GM12878 (cell line): ENCODE measurements around the gene KLKB1. TPM values are rescaled to one million over a fixed set of nuclear protein-coding genes. Genes with fewer than 3 reads are reported as not detected.

Experiments used
- ATAC-seq: fragments of 200-7000 bp; cut with Tn5 transposase; 3 replicates; pipeline ENCODE4 v1.9.1; 2020; ENCODE audit warnings: mild to moderate bottlenecking, moderate library complexity
- BruUV-seq: library from RNA; stranded (reverse); fragments of 400-500 nt; replicated peaks from 2 replicates; lab custom pipeline; 2021; lab: Mats Ljungman, UMichigan
- CTCF ChIA-PET: fragments of 300-600 bp; sonication (Branson Sonifier 250); formaldehyde crosslinking; extraction: SDS; loops from one replicate; lab custom pipeline; 2021; ENCODE audit warnings: inconsistent platforms; lab: Yijun Ruan, JAX
- POLR2A ChIA-PET: fragments of 350-600 bp; formaldehyde crosslinking; extraction: SDS; loops from one replicate; lab custom pipeline; 2021; ENCODE audit warnings: inconsistent platforms; lab: Charles Lee
- RAD21 ChIA-PET: fragments of 300-600 bp; sonication (Branson Sonifier 250); formaldehyde crosslinking; loops from one replicate; lab custom pipeline; 2023; ENCODE audit warnings: antibody characterized with exemption; ENCODE audit not compliant: unreplicated experiment; lab: Charles Lee
- SMC1A ChIA-PET: fragments of 300-600 bp; sonication (Branson Sonifier 250); formaldehyde crosslinking; loops from one replicate; lab custom pipeline; 2023; ENCODE audit not compliant: unreplicated experiment, uncharacterized antibody; lab: Charles Lee
- DNase-seq: peaks from one replicate; pipeline ENCODE4 v3.0.0-alpha.2; 2011; ENCODE audit warnings: low read depth, low spot score
- FAIRE-seq: peaks from 3 replicates; lab custom pipeline; 2011; peaks lifted over from hg19 to GRCh38; lab: Jason Lieb, UNC
- H2AFZ ChIP-seq: 2 replicates; pipeline ENCODE4 v1.6.0; 2011; ENCODE audit warnings: low read depth, low read length, control low read depth; ENCODE audit not compliant: control insufficient read depth
- H3K27ac ChIP-seq: 2 replicates; pipeline ENCODE4 v1.5.1; 2011; ENCODE audit warnings: control low read depth; ENCODE audit not compliant: control insufficient read depth, insufficient read depth
- H3K27me3 ChIP-seq, 2 experiments: replicated peaks in 1 of 2; 2 replicates each; pipeline versions ENCODE4 v1.6.0 to v1.6.1; 2011; ENCODE audit warnings: low read length in 1 of 2; ENCODE audit not compliant: control insufficient read depth in 2 of 2, insufficient read depth in 2 of 2
- H3K36me3 ChIP-seq, 2 experiments: 2 replicates each; pipeline ENCODE4 v1.5.1; 2011; ENCODE audit warnings: low read length in 1 of 2; ENCODE audit not compliant: control insufficient read depth in 2 of 2, insufficient read depth in 2 of 2
- H3K4me1 ChIP-seq: 2 replicates; pipeline ENCODE4 v1.6.1; 2011; ENCODE audit warnings: mild to moderate bottlenecking, low read length, moderate library complexity, mixed read lengths; ENCODE audit not compliant: control insufficient read depth, insufficient read depth
- H3K4me2 ChIP-seq: 2 replicates; pipeline ENCODE4 v1.6.0; 2011; ENCODE audit warnings: control low read depth; ENCODE audit not compliant: control insufficient read depth, insufficient read depth
- H3K4me3 ChIP-seq: fragments of 200-600 bp; sonication (generic); 2 replicates; pipeline ENCODE4 v1.5.1; 2016
- H3K79me2 ChIP-seq: 2 replicates; pipeline ENCODE4 v1.6.0; 2011; ENCODE audit warnings: low read length; ENCODE audit not compliant: control insufficient read depth, insufficient read depth
- H3K9ac ChIP-seq: 2 replicates; pipeline ENCODE4 v1.8.0; 2011; ENCODE audit warnings: low read length, control low read depth, mixed read lengths; ENCODE audit not compliant: control insufficient read depth, insufficient read depth
- H3K9me3 ChIP-seq: replicated peaks from 3 replicates; pipeline ENCODE4 v1.5.1; 2011; ENCODE audit warnings: mild to moderate bottlenecking, low read length; ENCODE audit not compliant: control insufficient read depth, insufficient read depth
- H4K20me1 ChIP-seq: 2 replicates; pipeline ENCODE4 v1.6.0; 2011; ENCODE audit not compliant: control insufficient read depth, insufficient read depth
- CBFB ChIP-seq: IDR thresholded peaks from 2 replicates; pipeline ENCODE4 v1.6.1; 2016; ENCODE audit warnings: antibody characterized with exemption, low read depth
- CBX5 ChIP-seq: sonication (generic); IDR thresholded peaks from 2 replicates; pipeline ENCODE4 v1.6.1; 2016; ENCODE audit warnings: low read depth, moderate library complexity, mild to moderate bottlenecking, inconsistent platforms
- IKZF2 ChIP-seq, 2 experiments: fragments of 450-650 bp; IDR thresholded peaks; 2 replicates each; pipeline ENCODE4 v1.6.1; 2017; ENCODE audit warnings: mild to moderate bottlenecking in 2 of 2, moderate library complexity in 2 of 2
- MXI1 ChIP-seq: fragments of 150-350 bp; IDR thresholded peaks from 2 replicates; pipeline ENCODE4 v1.6.1; 2011; ENCODE audit warnings: low read depth, mild to moderate bottlenecking, inconsistent platforms, low read length, improper control_type of control experiment
- MYB ChIP-seq: fragments of 150-350 bp; IDR thresholded peaks from 2 replicates; pipeline ENCODE4 v1.6.1; 2014; ENCODE audit warnings: mild to moderate bottlenecking, low read depth, low read length, borderline replicate concordance
- NBN ChIP-seq: fragments of 450-650 bp; IDR thresholded peaks from 2 replicates; pipeline ENCODE4 v1.6.1; 2016
- PML ChIP-seq: IDR thresholded peaks from 2 replicates; pipeline ENCODE4 v1.6.1; 2012; ENCODE audit warnings: low read length, inconsistent platforms
- SIN3A ChIP-seq: IDR thresholded peaks from 2 replicates; pipeline ENCODE4 v1.6.1; 2012; ENCODE audit warnings: low read depth, low read length, improper control_type of control experiment
- ZBED1 ChIP-seq: IDR thresholded peaks from 2 replicates; pipeline ENCODE4 v1.6.1; 2016; ENCODE audit warnings: borderline replicate concordance
- ZNF207 ChIP-seq: fragments of 450-650 bp; IDR thresholded peaks from 2 replicates; pipeline ENCODE4 v1.6.1; 2014; ENCODE audit warnings: antibody characterized with exemption, mild to moderate bottlenecking, borderline replicate concordance
- ZNF24 ChIP-seq: fragments of 450-650 bp; IDR thresholded peaks from 2 replicates; pipeline ENCODE4 v1.6.1; 2017; ENCODE audit warnings: antibody characterized with exemption, mild to moderate bottlenecking
- ZZZ3 ChIP-seq: IDR thresholded peaks from 2 replicates; pipeline ENCODE4 v1.6.1; 2011; ENCODE audit warnings: low read depth; ENCODE audit not compliant: control insufficient read depth, insufficient read length
- WGBS: methylation state at CpG from one replicate; pipeline ENCODE4 v1.1.6; 2016; ENCODE audit warnings: low lambda C conversion rate; ENCODE audit not compliant: insufficient replicate concordance, insufficient coverage; ENCODE audit errors: missing lambda C conversion rate; 5-methylcytosine and 5-hydroxymethylcytosine counted together
- in situ Hi-C: fragments of 300-500 bp; cut with MboI; formaldehyde crosslinking; loops from 9 replicates; pipeline ENCODE4 v1.14.3; 2018; ENCODE audit warnings: mixed read lengths
- intact Hi-C: fragments of 100-400 bp; cut with micrococcal nuclease; formaldehyde crosslinking; loops from one replicate; pipeline ENCODE4 v1.14.2; 2022; ENCODE audit not compliant: unreplicated experiment
- polyA plus RNA-seq, 11 experiments: library from polyadenylated mRNA; depleted of rRNA in 4 of 11; unstranded in 6 of 11; stranded (reverse) in 5 of 11; fragments of >200 nt; fragmentation: Nextera tagmentation in 4 of 11; fragmentation: Illumina TruSeq in 1 of 11; extraction: Ambion mirVana in 4 of 11; extraction: Trizol in 1 of 11; gene quantifications; 1 replicate in 1 of 11; 2 replicates in 10 of 11; pipeline versions ENCODE4 v1.2.1 to v1.2.3, GENCODE V29; 2011 to 2016; ENCODE audit warnings: inconsistent platforms in 2 of 11, missing spikeins in 2 of 11, low read depth in 1 of 11
- total RNA-seq, 4 experiments: library from RNA; depleted of rRNA in 3 of 4; stranded (reverse); fragments of >200 nt in 3 of 4; fragmentation: Illumina TruSeq in 1 of 4; extraction: Trizol in 1 of 4; gene quantifications; 2 replicates each; pipeline versions ENCODE4 v1.2.1 to v1.2.3, GENCODE V29; 2013 to 2021
- TF ChIP-seq, protein P1 (sequence below), 3 experiments: IDR thresholded peaks in 2 of 3; conservative IDR thresholded peaks in 1 of 3; 2 replicates each; pipeline ENCODE4 v1.5.1; 2011; ENCODE audit warnings: low read depth in 3 of 3, low read length in 3 of 3, mild to moderate bottlenecking in 3 of 3, control low read depth in 2 of 3, moderate library complexity in 2 of 3, inconsistent platforms in 1 of 3, mixed read lengths in 1 of 3; ENCODE audit not compliant: control insufficient read depth in 2 of 3, insufficient read depth in 1 of 3; ENCODE audit errors: extremely low read depth in 1 of 3
- TF ChIP-seq, protein P2 (sequence below): fragments of 450-650 bp; IDR thresholded peaks from 2 replicates; pipeline ENCODE4 v1.6.1; 2018; ENCODE audit warnings: borderline replicate concordance, mild to moderate bottlenecking; ENCODE audit not compliant: partially characterized antibody
- TF ChIP-seq, protein P3 (sequence below): fragments of 450-650 bp; formaldehyde crosslinking; IDR thresholded peaks from 2 replicates; pipeline ENCODE4 v1.5.0; 2022; ENCODE audit warnings: mild to moderate bottlenecking, missing genetic modification characterization

KLKB1 gene
- total and polyA plus RNA-seq, 10 of the 15 experiments (the other 5 are each of a cell fraction or from before 2014, with no cell fraction given) = 0.04 TPM; not detected in 9

DNA sequence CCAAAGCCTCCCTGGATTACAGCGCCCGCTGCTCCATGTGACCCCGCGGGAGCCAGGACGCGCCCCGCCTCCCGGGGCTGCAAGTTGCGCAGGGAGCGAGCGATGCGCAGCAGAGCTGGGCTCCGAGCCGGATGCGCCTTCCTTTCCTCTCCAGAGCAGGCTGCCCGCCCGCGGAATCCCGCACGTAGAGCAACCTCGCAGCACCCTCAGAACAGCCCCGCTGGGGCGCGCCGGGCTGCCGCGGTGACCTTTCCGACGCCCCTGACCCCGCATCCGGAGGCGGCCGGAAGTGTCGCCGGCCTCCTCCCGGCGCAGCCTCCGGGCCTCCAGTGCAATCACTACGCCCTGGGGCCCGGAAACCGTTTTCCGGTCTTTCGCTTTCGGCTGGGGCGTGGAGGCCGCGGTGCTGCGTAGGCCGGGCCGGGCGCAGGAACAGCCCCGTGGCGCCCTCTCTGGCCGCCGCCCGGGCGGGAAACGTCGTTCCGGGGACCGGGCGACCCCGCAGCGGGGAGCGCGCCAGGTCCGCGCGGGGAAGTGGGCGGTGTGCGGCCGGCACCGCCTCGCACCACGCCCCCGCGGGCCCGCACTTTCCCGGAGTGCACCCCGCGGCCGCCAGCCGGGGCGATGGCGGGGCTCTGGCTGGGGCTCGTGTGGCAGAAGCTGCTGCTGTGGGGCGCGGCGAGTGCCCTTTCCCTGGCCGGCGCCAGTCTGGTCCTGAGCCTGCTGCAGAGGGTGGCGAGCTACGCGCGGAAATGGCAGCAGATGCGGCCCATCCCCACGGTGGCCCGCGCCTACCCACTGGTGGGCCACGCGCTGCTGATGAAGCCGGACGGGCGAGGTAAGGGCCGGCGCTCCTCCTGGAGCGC is 35.9 kb upstream of the KLKB1 start, which contains the start of gene CYP4V2:
CYP4V2 (plus strand) TSS at position 368 of the 866 bp plus-strand sequence; CDS start at position 625, 257 bp downstream.
- BruUV-seq = no TSS peak
- SMC1A ChIA-PET = interaction anchor here (0.9 kb wide), 1 partner anchor 58 kb away, joined by 3 read pairs; no protein-coding TSS in a partner anchor
- TF ChIP-seq NBN = peak; percentile 35; the same call in 1 of the 2 replicates
- 0 out of 2 replicates have a peak, but pooled peaks have one; percentile 53 for TF ChIP-seq MYB
- TF ChIP-seq, protein P1, sequence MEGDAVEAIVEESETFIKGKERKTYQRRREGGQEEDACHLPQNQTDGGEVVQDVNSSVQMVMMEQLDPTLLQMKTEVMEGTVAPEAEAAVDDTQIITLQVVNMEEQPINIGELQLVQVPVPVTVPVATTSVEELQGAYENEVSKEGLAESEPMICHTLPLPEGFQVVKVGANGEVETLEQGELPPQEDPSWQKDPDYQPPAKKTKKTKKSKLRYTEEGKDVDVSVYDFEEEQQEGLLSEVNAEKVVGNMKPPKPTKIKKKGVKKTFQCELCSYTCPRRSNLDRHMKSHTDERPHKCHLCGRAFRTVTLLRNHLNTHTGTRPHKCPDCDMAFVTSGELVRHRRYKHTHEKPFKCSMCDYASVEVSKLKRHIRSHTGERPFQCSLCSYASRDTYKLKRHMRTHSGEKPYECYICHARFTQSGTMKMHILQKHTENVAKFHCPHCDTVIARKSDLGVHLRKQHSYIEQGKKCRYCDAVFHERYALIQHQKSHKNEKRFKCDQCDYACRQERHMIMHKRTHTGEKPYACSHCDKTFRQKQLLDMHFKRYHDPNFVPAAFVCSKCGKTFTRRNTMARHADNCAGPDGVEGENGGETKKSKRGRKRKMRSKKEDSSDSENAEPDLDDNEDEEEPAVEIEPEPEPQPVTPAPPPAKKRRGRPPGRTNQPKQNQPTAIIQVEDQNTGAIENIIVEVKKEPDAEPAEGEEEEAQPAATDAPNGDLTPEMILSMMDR (IDR thresholded peaks at IDR 0.05 in 2 of 3, conservative IDR thresholded peaks at IDR 0.05 in 1 of 3; ENCODE audit: control insufficient read depth in 2 of 3, extremely low read depth in 1 of 3, insufficient read depth in 1 of 3, low read depth in 3 of 3, low read length in 3 of 3) = peak; percentile 43 to 55 (median 44); a peak in 5 of 6 replicates
- TF ChIP-seq ZNF207 = peak; percentile 64; the same call in 1 of the 2 replicates
- no peak for TF ChIP-seq ZZZ3
- peak; percentile 92; the same call in 1 of the 2 replicates for TF ChIP-seq CBX5
- TF ChIP-seq, protein P2, sequence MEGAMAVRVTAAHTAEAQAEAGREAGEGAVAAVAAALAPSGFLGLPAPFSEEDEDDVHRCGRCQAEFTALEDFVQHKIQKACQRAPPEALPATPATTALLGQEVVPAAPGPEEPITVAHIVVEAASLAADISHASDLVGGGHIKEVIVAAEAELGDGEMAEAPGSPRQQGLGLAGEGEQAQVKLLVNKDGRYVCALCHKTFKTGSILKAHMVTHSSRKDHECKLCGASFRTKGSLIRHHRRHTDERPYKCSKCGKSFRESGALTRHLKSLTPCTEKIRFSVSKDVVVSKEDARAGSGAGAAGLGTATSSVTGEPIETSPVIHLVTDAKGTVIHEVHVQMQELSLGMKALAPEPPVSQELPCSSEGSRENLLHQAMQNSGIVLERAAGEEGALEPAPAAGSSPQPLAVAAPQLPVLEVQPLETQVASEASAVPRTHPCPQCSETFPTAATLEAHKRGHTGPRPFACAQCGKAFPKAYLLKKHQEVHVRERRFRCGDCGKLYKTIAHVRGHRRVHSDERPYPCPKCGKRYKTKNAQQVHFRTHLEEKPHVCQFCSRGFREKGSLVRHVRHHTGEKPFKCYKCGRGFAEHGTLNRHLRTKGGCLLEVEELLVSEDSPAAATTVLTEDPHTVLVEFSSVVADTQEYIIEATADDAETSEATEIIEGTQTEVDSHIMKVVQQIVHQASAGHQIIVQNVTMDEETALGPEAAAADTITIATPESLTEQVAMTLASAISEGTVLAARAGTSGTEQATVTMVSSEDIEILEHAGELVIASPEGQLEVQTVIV = peak; percentile 54
- TF ChIP-seq CBFB = peak; percentile 21; the same call in 1 of the 2 replicates
- TF ChIP-seq PML = peak; percentile 65; the same call in 1 of the 2 replicates
- TF ChIP-seq IKZF2 (IDR thresholded peaks at IDR 0.05) = peak; percentile 77 to 87
- no peak for TF ChIP-seq ZBED1
- no peak for TF ChIP-seq SIN3A
- no peak for TF ChIP-seq MXI1
- TF ChIP-seq, protein P3, sequence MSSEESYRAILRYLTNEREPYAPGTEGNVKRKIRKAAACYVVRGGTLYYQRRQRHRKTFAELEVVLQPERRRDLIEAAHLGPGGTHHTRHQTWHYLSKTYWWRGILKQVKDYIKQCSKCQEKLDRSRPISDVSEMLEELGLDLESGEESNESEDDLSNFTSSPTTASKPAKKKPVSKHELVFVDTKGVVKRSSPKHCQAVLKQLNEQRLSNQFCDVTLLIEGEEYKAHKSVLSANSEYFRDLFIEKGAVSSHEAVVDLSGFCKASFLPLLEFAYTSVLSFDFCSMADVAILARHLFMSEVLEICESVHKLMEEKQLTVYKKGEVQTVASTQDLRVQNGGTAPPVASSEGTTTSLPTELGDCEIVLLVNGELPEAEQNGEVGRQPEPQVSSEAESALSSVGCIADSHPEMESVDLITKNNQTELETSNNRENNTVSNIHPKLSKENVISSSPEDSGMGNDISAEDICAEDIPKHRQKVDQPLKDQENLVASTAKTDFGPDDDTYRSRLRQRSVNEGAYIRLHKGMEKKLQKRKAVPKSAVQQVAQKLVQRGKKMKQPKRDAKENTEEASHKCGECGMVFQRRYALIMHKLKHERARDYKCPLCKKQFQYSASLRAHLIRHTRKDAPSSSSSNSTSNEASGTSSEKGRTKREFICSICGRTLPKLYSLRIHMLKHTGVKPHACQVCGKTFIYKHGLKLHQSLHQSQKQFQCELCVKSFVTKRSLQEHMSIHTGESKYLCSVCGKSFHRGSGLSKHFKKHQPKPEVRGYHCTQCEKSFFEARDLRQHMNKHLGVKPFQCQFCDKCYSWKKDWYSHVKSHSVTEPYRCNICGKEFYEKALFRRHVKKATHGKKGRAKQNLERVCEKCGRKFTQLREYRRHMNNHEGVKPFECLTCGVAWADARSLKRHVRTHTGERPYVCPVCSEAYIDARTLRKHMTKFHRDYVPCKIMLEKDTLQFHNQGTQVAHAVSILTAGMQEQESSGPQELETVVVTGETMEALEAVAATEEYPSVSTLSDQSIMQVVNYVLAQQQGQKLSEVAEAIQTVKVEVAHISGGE = 0 out of 2 replicates have a peak, but pooled peaks have one; percentile 45
- peak; percentile 72; the same call in 1 of the 2 replicates for TF ChIP-seq ZNF24

More for the DNA sequence above, 35.9 kb upstream of the KLKB1 start, which contains the start of gene CYP4V2:
- peak; percentile 48 for DNase-seq
- ChIA-PET RAD21 (no interaction called here), CTCF (interaction anchor here (2.2 kb wide), 1 partner anchor 10 kb away, joined by 7 read pairs; no protein-coding TSS in a partner anchor), POLR2A (no interaction called here)
- Histone ChIP-seq H3K4me2 (peak within 1 kb of the TSS; percentile 89), H3K27me3 (no peaks in the 10 kb centered on the region), H3K27ac (peak within 1 kb of the TSS; percentile 81), H3K9ac (peak within 1 kb of the TSS; percentile 70), H3K9me3 (no peaks in the 10 kb centered on the region), H4K20me1 (no peaks in the 10 kb centered on the region), H3K4me3 (peak within 1 kb of the TSS; percentile 75), H3K79me2 (peaks cover 1% of the 10 kb centered on the region), H2AFZ (peak within 1 kb of the TSS; percentile 91), H3K4me1 (peaks cover 7% of the 10 kb centered on the region), H3K36me3 (no peaks in the 10 kb centered on the region)
- under 1% methylated on average over 67 of the region's 107 CpGs for WGBS
- in situ Hi-C loops (no loop called here), intact Hi-C loops (no loop called here)
- peak; percentile 90 for ATAC-seq
- no peak for FAIRE-seq
